Measurements from ENCODE around the gene CREB5.

Gene CREB5

GRCh38 chr7:28599411-28599810 is 187.1 kb downstream of the CREB5 start:
- ATAC-seq, result no peak
- TF ChIP-seq ARNTL (CRISPR knock-in tag; IDR thresholded peaks at IDR 0.05; ENCODE audit: borderline replicate concordance, low read depth) (no peak), ZC3H10 (CRISPR knock-in tag; IDR thresholded peaks at IDR 0.05) (no peak), ISL1 (CRISPR knock-in tag; IDR thresholded peaks at IDR 0.05) (no peak), BACH2 (CRISPR knock-in tag; IDR thresholded peaks at IDR 0.05; ENCODE audit: borderline replicate concordance) (no peak)

DNA sequence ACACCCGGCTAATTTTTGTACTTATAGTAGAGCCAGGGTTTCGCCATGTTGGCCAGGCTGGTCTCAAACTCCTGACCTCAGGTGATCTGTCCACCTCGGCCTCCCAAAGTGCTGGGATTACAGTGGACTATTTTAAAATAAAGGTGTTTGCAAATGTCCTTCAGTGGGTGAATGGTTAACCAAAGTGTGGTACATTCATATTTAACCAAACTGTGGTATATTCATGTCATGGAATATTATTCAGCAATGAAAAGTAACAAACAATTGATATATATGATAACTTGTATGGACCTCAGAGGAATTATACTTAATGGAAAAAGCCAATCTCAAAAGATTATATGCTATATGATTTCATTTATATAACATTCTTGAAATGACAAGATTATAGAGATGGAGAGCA is 190.0 kb downstream of the CREB5 start:
- ATAC-seq, result no peak
- peak; percentile 91 for TF ChIP-seq ZNF8 (CRISPR knock-in tag; IDR thresholded peaks at IDR 0.05)
- TF ChIP-seq OSR1 (CRISPR knock-in tag; IDR thresholded peaks at IDR 0.05), result no peak
- TF ChIP-seq RARB (CRISPR knock-in tag; IDR thresholded peaks at IDR 0.05), result no peak
- TF ChIP-seq, protein P1, sequence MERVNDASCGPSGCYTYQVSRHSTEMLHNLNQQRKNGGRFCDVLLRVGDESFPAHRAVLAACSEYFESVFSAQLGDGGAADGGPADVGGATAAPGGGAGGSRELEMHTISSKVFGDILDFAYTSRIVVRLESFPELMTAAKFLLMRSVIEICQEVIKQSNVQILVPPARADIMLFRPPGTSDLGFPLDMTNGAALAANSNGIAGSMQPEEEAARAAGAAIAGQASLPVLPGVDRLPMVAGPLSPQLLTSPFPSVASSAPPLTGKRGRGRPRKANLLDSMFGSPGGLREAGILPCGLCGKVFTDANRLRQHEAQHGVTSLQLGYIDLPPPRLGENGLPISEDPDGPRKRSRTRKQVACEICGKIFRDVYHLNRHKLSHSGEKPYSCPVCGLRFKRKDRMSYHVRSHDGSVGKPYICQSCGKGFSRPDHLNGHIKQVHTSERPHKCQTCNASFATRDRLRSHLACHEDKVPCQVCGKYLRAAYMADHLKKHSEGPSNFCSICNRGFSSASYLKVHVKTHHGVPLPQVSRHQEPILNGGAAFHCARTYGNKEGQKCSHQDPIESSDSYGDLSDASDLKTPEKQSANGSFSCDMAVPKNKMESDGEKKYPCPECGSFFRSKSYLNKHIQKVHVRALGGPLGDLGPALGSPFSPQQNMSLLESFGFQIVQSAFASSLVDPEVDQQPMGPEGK (CRISPR knock-in tag; IDR thresholded peaks at IDR 0.05; ENCODE audit: borderline replicate concordance), result no peak

- TF ChIP-seq, protein P2, sequence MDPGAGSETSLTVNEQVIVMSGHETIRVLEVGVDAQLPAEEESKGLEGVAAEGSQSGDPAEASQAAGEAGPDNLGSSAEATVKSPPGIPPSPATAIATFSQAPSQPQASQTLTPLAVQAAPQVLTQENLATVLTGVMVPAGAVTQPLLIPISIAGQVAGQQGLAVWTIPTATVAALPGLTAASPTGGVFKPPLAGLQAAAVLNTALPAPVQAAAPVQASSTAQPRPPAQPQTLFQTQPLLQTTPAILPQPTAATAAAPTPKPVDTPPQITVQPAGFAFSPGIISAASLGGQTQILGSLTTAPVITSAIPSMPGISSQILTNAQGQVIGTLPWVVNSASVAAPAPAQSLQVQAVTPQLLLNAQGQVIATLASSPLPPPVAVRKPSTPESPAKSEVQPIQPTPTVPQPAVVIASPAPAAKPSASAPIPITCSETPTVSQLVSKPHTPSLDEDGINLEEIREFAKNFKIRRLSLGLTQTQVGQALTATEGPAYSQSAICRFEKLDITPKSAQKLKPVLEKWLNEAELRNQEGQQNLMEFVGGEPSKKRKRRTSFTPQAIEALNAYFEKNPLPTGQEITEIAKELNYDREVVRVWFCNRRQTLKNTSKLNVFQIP (CRISPR knock-in tag; IDR thresholded peaks at IDR 0.05; ENCODE audit: borderline replicate concordance, low read depth), result no peak
- TF ChIP-seq TOX (CRISPR knock-in tag; IDR thresholded peaks at IDR 0.05; ENCODE audit: borderline replicate concordance), result no peak
- no peak for TF ChIP-seq GLIS3 (CRISPR knock-in tag; IDR thresholded peaks at IDR 0.05)
- TF ChIP-seq, protein P3, sequence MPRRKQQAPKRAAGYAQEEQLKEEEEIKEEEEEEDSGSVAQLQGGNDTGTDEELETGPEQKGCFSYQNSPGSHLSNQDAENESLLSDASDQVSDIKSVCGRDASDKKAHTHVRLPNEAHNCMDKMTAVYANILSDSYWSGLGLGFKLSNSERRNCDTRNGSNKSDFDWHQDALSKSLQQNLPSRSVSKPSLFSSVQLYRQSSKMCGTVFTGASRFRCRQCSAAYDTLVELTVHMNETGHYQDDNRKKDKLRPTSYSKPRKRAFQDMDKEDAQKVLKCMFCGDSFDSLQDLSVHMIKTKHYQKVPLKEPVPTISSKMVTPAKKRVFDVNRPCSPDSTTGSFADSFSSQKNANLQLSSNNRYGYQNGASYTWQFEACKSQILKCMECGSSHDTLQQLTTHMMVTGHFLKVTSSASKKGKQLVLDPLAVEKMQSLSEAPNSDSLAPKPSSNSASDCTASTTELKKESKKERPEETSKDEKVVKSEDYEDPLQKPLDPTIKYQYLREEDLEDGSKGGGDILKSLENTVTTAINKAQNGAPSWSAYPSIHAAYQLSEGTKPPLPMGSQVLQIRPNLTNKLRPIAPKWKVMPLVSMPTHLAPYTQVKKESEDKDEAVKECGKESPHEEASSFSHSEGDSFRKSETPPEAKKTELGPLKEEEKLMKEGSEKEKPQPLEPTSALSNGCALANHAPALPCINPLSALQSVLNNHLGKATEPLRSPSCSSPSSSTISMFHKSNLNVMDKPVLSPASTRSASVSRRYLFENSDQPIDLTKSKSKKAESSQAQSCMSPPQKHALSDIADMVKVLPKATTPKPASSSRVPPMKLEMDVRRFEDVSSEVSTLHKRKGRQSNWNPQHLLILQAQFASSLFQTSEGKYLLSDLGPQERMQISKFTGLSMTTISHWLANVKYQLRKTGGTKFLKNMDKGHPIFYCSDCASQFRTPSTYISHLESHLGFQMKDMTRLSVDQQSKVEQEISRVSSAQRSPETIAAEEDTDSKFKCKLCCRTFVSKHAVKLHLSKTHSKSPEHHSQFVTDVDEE (CRISPR knock-in tag; IDR thresholded peaks at IDR 0.05), result no peak
- no peak for TF ChIP-seq BACH2 (CRISPR knock-in tag; IDR thresholded peaks at IDR 0.05; ENCODE audit: borderline replicate concordance)
- no peak for TF ChIP-seq ZC3H10 (CRISPR knock-in tag; IDR thresholded peaks at IDR 0.05)
- TF ChIP-seq ZNF565 (CRISPR knock-in tag; conservative IDR thresholded peaks at IDR 0.05; ENCODE audit: low read depth), result no peak
- TF ChIP-seq ZNF8 (CRISPR knock-in tag; IDR thresholded peaks at IDR 0.05), result no peak
- TF ChIP-seq RARB (CRISPR knock-in tag; IDR thresholded peaks at IDR 0.05), result no peak
- no peak for TF ChIP-seq ZFP3 (CRISPR knock-in tag; IDR thresholded peaks at IDR 0.05)
- no peak for TF ChIP-seq ZFP30 (CRISPR knock-in tag; IDR thresholded peaks at IDR 0.05)
- no peak for ATAC-seq
Observed at GRCh38 chr7:28605427-28606085, 193.2 kb downstream of the CREB5 start.

GRCh38 chr7:28606421-28606820 is 194.1 kb downstream of the CREB5 start:
- ATAC-seq, result no peak
- TF ChIP-seq OSR1 (CRISPR knock-in tag; IDR thresholded peaks at IDR 0.05), result no peak
- TF ChIP-seq TCF4 (CRISPR knock-in tag; IDR thresholded peaks at IDR 0.05; ENCODE audit: borderline replicate concordance), result no peak
- no peak for TF ChIP-seq ISL1 (CRISPR knock-in tag; IDR thresholded peaks at IDR 0.05)
- TF ChIP-seq PPARA (CRISPR knock-in tag; IDR thresholded peaks at IDR 0.05; ENCODE audit: borderline replicate concordance), result no peak
- TF ChIP-seq, protein P1 (CRISPR knock-in tag; IDR thresholded peaks at IDR 0.05; ENCODE audit: borderline replicate concordance), result no peak

DNA sequence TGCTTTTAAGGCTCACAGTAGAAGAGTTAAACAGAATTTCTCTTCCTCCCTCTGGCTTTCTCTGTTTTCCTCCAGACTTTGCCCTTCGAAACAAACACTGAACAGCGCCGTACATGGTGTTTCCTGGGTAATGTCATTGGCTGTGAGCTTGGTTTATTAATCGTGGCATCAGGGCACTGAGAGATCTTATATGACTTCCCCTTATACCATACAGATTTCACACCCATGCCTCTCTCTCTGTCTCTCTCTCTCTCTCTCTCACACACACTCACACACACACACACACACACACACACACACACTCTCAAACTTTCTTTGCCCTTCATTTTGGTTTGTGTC is 195.5 kb downstream of the CREB5 start:
- ATAC-seq, result no peak
- no peak for TF ChIP-seq GLIS3 (CRISPR knock-in tag; IDR thresholded peaks at IDR 0.05)
- TF ChIP-seq BACH2 (CRISPR knock-in tag; IDR thresholded peaks at IDR 0.05; ENCODE audit: borderline replicate concordance), result no peak
- TF ChIP-seq ZC3H10 (CRISPR knock-in tag; IDR thresholded peaks at IDR 0.05), result no peak
- no peak for TF ChIP-seq TCF4 (CRISPR knock-in tag; IDR thresholded peaks at IDR 0.05; ENCODE audit: borderline replicate concordance)
- TF ChIP-seq SNAI2 (CRISPR knock-in tag; IDR thresholded peaks at IDR 0.05), result no peak
- TF ChIP-seq, protein P3 (CRISPR knock-in tag; IDR thresholded peaks at IDR 0.05), result no peak
- TF ChIP-seq OSR1 (CRISPR knock-in tag; IDR thresholded peaks at IDR 0.05), result no peak
- TF ChIP-seq CREB5 (CRISPR knock-in tag; IDR thresholded peaks at IDR 0.05; ENCODE audit: low read depth), result no peak
- no peak for TF ChIP-seq ZNF565 (CRISPR knock-in tag; conservative IDR thresholded peaks at IDR 0.05; ENCODE audit: low read depth)
- no peak for TF ChIP-seq RARB (CRISPR knock-in tag; IDR thresholded peaks at IDR 0.05)
- no peak for TF ChIP-seq ZNF8 (CRISPR knock-in tag; IDR thresholded peaks at IDR 0.05)
- no peak for TF ChIP-seq ESRRG (CRISPR knock-in tag; IDR thresholded peaks at IDR 0.05)
- TF ChIP-seq ARNTL (CRISPR knock-in tag; IDR thresholded peaks at IDR 0.05; ENCODE audit: borderline replicate concordance, low read depth), result no peak
- TF ChIP-seq CSDC2 (CRISPR knock-in tag; IDR thresholded peaks at IDR 0.05), result no peak

All from SK-N-SH treated with all-trans-retinoic acid at 6 μM for 48 hours (cell line).